HG02943 (cell line): ENCODE results near the gene SMURF1.

ENCODE experiments used
- ATAC-seq: cut with Tn5 transposase; IDR thresholded peaks from one replicate; pipeline ENCODE4 v1.9.1; 2021; ENCODE audit warnings: mild to moderate bottlenecking, low read depth, moderate library complexity; ENCODE audit not compliant: unreplicated experiment

SMURF1 gene

GRCh38 chr7:99034932-99035722 lies 108.8 kb downstream of the SMURF1 start:
- ATAC-seq: no peak

DNA sequence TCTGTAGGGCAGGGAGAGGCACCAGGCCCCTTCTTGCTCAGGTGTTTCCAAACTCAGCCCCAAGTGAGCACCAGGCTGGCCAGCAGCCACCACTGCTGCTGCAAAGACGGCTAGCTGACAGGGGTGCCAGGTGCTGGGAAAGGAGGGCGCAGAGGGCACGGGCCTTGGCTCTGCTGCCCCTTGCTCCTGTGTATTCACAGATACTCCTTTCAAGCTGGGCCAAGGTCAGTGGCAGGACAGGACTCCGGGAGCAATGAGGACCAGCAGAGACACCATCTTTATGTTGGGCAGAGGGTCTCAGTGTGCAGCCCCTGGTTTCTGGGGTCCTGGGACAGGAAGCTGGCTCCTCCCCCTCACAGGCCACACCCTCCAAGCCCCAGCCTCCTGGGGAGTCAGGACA lies 110.1 kb downstream of the SMURF1 start:
- no peak for ATAC-seq

GRCh38 chr7:99032928-99033327 lies 111.0 kb downstream of the SMURF1 start:
- no peak for ATAC-seq

DNA sequence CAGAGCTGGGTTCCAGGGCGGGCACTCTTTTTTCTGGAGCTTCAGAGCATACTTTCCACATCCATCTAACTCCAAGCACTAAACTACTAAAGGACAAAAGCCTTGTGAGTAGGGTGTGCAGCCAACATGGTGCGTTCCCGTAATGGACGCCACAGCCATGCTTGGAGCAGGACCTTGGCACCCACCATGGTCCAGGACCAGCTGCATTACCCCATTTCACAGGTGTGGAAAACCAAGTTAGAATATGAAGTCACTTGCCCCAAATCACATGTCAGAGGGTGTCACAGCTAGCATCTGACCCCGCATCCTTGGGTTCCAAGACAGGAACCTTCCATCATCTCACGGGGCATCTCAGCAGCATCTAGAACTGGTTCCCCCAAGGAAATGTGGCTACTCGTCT lies 112.4 kb downstream of the SMURF1 start:
- no peak for ATAC-seq

DNA sequence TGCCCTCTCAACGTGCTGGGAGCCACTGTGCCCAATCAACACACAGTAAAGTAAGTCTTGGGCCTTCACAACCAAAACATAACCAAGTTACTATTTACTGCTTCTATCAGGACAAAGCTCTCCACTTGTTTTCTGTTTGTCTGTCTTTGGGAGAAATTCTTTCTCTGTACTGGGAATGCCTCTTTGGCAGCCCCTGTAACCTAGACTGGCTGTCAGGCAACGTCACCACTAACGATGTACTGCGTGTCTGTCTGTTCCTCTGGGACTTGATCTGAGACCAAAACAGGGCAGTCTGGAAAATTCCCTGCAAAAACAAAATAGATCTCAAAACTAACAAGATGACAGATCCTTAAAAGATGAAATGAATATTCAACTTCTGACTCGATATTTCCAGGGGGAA lies 113.0 kb downstream of the SMURF1 start:
- ATAC-seq: no peak

- ATAC-seq: no peak
Observed at GRCh38 chr7:99030457-99030856, 113.5 kb downstream of the SMURF1 start.

DNA sequence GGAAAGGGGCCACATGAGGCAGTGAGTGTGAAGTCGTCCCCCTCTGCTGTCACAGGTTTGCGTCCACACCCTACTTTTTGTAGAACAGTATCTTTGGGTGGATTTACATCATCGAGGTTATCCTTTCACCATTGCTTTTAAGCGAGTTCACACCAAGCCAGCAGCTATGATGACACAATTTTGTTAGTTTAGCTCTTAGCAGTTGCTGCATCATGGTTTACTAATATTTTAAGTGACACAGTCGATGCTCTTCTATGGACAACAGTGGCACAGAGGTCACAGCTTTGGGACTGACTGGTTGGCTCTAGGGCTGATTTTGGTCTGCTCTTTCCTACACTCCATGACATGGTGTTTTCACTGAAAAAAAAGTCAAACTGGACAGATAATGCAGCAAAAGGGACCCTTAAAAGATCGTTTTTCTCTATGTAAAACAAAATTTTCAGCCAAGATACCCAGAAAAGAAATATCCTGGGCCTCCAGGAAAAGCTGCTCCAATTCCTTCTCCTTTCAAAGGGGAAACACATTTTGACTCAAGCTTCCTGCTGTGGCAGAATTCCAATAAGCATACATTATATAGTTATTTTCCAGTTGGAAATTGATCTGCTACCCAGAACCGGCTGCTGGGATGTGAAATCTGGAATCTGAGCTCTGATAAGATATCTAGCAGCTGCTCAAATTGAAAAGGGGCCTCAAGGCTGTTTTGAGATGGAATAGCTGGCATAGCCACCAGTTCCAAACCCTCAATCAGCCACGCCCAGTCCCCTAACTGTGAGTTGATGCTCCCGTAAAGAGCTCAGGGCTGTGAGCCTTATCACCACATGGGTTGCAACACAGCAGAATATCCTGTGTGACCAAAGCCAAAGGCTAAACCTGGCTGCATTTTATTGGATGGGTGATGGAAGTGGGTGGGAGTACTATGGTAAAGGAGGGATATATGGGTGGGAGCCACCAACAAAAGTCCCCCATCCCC lies 114.2 kb downstream of the SMURF1 start:
- no peak for ATAC-seq

GRCh38 chr7:99028261-99028973 lies 115.5 kb downstream of the SMURF1 start:
- no peak for ATAC-seq

GRCh38 chr7:99027841-99028240 lies 116.1 kb downstream of the SMURF1 start:
- ATAC-seq: no peak

DNA sequence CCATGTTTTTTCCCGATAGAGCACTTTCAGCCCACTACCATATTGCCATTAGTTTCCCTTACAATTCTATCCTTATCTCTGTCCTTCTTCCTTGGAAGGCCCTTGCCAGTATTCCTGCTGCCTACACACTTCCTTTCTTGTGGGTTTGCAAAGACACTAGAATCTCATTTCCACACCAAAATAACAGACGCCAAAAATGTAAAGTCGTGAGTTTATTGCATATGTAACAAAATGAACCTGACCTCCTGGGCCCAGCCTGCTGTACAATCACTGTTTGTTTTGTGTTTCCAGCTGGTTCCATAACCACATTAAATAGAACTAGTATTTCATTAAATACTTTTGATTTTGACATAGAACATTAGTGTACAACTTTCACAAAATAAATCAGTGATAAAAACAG lies 116.7 kb downstream of the SMURF1 start:
- no peak for ATAC-seq

DNA sequence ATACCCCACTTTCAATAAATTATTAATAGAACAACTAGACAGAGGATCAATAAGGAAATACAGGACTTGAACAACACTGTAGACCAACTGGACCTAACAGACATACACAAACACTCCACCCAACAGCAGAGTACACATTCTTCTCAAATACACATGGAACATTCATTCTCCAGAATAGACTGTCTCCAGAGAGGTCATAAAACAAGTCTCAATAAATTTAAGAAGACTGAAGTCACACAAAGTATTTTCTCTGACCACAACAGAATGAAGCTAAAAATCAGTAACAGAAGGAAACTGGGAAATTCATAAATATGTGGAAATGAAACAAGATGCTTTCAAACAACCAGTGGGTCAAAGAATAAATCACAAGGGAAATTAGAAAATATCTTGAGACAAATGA lies 119.8 kb downstream of the SMURF1 start:
- ATAC-seq: no peak

DNA sequence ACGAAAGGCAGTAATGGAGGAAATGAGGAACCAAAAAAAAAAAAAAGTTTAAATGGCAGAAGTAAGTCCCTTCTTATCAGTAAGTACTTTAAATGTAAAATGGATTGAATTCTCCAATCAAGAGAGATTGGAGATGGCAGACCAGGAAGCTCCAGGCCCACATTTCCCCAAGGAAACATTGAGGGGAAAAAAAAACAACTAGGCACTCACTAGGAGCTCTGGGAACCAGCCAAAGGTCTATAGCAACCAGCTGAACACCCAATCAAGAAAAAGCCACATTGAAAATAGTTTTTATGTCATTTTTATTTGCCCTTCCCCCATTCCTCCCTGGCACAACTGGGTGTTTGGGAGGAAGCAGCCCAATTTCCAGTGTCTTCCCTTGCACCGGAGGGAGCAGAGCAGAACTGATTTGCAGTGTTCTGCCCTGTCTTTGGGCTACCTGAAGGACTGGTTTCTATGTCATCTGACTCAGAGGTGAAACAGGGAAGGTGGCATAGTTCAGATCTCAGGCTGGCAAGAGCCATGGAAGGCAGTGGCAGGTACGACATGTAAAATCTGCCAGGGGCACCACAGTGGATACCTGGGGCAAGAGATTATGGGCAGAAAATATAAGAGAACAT lies 121.9 kb downstream of the SMURF1 start:
- no peak for ATAC-seq

DNA sequence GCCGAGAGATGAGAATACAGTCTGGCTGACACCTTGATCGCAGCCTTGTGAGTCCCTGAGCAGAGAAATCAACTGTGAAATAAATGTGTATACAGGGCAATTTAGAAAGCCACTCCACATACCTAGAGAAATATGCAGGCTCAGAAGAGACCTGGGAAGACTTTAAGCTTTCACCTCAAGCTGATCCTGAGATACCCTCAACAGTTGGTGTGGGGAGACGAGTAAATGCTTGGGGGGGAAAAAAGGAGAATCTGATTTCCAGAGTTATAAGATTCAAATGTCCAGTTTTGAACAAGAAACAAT lies 123.5 kb downstream of the SMURF1 start:
- no peak for ATAC-seq

DNA sequence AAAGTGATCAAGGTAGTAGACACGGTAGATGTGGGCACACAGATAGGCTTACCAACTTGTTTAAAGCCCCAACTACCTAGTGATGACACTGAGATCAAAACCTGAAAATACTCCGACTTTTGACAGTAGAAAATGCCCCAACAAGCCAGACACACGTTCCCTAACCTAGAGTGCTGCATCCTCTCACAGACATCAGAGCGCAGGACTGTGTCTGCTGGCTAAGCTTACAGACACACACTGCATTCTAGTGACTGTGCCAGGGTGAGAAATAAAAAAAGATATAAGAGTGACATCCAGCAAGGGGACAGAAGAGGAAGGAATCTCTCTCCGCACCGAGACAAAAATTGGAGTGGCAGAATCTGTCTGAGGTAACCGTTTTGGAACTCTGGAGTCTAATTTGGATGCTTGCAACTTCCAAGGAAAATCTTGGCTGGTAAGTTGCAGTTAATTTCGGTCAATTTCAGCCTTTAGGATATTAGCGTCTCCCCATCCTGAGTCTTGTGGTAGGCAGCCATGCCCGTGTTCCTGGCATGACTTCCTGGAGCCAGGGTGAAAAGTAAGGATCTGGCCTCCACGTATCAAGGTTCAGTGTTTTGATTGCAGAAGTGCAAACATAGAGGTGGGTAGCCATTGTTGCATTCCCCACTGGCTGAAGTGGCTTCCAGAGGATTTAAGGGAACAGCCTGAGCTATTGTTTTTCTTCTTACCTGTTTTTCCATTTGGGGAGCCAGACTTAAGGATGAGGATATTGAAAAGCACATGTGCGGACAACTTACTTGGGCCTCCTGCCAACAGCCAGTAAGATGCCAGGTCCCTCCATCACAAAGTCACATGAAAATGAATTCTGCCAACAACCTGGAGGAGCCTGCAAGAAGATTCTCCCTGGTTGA lies 124.1 kb downstream of the SMURF1 start:
- ATAC-seq: no peak

- ATAC-seq: no peak
Observed at GRCh38 chr7:99016196-99016595, 127.7 kb downstream of the SMURF1 start.

DNA sequence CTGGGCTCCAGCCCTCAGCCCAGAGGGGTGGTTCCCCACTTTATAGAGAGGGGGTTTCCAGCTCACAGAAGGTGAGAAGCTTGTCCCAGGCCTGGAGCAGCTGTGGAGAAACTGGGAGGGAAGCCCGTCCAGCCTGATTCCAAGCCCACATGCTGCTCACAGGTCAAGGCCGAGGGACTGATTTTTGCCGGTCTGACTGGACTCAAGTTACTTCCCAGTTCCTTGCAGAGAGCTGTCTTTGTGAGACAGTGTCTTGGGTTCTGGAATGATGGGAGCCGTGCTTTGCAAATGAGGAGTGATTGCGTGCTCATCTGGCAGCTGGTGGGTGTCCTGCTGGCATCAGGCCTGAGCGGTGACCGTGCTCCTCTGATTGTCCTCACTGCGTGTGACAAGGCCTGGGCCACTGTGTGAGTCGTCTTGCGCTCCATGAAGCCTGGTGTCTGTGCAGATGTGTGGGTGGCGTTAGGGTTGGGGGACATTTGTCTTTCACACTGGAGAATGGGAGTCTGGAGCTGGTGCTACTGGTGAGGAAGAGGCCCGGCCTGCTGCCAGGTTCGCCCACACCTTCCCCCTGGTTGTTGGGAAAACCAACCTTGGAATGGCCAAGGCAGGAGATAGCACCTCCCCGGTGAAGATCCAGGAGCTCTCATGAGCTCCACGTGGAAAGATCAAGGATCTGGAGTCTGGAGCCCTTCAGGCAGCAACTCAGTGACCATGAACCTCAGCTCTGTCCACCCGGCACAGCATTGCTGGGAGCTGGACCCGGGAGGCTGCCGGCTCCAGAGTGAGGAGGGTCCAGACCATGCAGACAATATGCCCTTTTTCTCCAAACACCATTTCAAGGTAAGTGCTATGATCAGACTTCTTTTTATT lies 129.6 kb downstream of the SMURF1 start:
- ATAC-seq: no peak

DNA sequence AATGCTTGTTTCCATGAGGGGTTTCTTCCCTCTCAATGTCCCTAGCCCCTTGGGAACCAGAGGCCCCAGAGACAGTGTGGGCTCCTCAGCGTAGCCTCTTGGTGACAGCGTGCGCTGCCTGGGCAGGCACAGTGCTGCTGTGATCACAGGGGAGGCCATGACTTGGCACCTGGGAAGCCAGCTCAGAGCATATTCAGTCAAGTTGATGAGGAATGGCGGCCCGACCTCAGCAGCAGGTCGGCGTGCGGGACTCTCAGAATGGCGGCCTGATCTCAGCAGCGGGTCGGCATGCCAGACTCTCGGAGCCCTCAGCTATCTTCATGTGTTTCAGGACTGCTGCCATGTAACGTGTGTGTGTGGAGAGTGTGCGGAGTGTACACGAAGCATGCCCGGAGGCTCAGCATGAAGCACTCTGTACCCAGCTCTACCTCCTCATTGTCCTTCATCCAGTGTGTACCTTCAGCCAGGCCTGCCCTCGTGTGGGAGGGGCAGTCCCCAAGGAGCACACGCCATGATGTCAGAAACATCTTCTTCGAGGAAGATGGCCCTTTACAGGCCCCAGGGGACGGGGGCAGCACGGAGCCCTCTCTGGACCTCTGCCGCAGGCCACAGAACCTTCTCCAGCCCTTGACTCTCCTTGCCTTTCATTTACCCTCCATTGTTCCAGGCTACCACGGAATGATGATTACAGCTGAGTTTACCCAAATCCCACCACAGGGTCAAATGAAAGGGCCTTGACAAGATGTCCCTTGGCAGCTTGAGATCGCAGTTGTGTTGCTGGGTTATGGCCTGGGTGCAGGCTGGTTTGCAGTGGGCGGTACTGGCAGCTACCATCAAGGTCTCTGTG lies 130.4 kb downstream of the SMURF1 start:
- ATAC-seq: no peak

- ATAC-seq: no peak
Observed at GRCh38 chr7:99012722-99013121, 131.2 kb downstream of the SMURF1 start.
